Sigmoid colon (tissue), 4 donors: Measurements from ENCODE around the gene SPSB1.

Experiments
- EP300 ChIP-seq, 4 donors: sonication (generic); formaldehyde crosslinking; IDR thresholded peaks; one replicate each; pipeline ENCODE4 v1.6.1; 2017; ENCODE audit warnings: antibody characterized with exemption in 4 of 4
- POLR2A ChIP-seq, 2 donors: fragments of 450-650 bp; IDR thresholded peaks; one replicate each; pipeline ENCODE4 v1.6.1; 2016; ENCODE audit warnings: antibody characterized with exemption in 2 of 2, mild to moderate bottlenecking in 2 of 2, moderate library complexity in 2 of 2
- POLR2AphosphoS5 ChIP-seq, 4 donors: sonication (generic); formaldehyde crosslinking; IDR thresholded peaks; one replicate each; pipeline ENCODE4 v1.6.1; 2017; ENCODE audit warnings: antibody characterized with exemption in 4 of 4
- TF ChIP-seq, protein P1 (sequence below), 4 experiments: fragments of 450-650 bp in 3 of 4; fragments of 200-600 bp in 1 of 4; IDR thresholded peaks; one replicate each; pipeline ENCODE4 v1.5.1; 2016 to 2019; ENCODE audit warnings: antibody characterized with exemption in 4 of 4, mild to moderate bottlenecking in 3 of 4, moderate library complexity in 2 of 4

DNA sequence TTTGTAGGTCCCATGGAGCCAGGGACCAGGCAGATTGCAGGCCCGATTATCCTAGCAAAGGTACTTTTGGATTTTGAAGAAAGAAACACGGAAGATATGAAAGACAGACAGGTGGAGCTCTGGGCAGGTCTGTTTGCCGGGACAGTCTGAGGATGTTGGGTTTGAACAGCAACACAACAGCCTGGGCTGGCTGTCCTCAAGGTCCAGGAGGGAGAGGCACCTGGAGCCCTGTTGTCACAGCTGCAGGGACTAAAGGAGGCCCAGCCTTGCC lies 43.5 kb upstream of the SPSB1 start:
- TF ChIP-seq, protein P1, sequence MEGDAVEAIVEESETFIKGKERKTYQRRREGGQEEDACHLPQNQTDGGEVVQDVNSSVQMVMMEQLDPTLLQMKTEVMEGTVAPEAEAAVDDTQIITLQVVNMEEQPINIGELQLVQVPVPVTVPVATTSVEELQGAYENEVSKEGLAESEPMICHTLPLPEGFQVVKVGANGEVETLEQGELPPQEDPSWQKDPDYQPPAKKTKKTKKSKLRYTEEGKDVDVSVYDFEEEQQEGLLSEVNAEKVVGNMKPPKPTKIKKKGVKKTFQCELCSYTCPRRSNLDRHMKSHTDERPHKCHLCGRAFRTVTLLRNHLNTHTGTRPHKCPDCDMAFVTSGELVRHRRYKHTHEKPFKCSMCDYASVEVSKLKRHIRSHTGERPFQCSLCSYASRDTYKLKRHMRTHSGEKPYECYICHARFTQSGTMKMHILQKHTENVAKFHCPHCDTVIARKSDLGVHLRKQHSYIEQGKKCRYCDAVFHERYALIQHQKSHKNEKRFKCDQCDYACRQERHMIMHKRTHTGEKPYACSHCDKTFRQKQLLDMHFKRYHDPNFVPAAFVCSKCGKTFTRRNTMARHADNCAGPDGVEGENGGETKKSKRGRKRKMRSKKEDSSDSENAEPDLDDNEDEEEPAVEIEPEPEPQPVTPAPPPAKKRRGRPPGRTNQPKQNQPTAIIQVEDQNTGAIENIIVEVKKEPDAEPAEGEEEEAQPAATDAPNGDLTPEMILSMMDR (IDR thresholded peaks at IDR 0.05), result no peak
- TF ChIP-seq POLR2A (IDR thresholded peaks at IDR 0.05) (no peak), EP300 (IDR thresholded peaks at IDR 0.05) (no peak), POLR2AphosphoS5 (IDR thresholded peaks at IDR 0.05) (no peak)
